ENCODE measurements around the gene ADCY3. TPM values are rescaled to one million over a fixed set of nuclear protein-coding genes. Genes with fewer than 3 reads are reported as not detected.

Gene ADCY3
- total and polyA plus RNA-seq, 2 of the 4 experiments (the other 2 are of a cell fraction): 17.4 to 46.1 TPM

GRCh38 chr2:24845691-24846090 lies 74.3 kb downstream of the ADCY3 start:
- ChIA-PET CTCF (no interaction called here), POLR2A (ENCODE audit: unreplicated experiment) (no interaction called here)
- Histone ChIP-seq H3K4me3 (ENCODE audit: insufficient read depth, low read depth, low read length) (no peak overlapping the region), H2AK5ac (ENCODE audit: low read depth, low read length) (no peak overlapping the region), H3K27me3 (ENCODE audit: control insufficient read depth, insufficient read depth, low read length) (no peaks in the 10 kb centered on the region), H4K91ac (ENCODE audit: insufficient read depth, low read depth, low read length) (no peak overlapping the region), H4K8ac (ENCODE audit: low read depth in 2 of 2, low read length in 2 of 2) (no peak overlapping the region), H3K56ac (ENCODE audit: extremely low read depth, insufficient read depth, low read length) (no peak overlapping the region), H4K5ac (ENCODE audit: low read depth, low read length) (no peak overlapping the region), H2BK120ac (ENCODE audit: low read depth, low read length) (no peak overlapping the region), H3K14ac (replicated peaks; ENCODE audit: low read depth, low read length) (no peak overlapping the region), H2AK9ac (replicated peaks; ENCODE audit: low read depth, low read length, poor library complexity) (no peak overlapping the region), H2BK15ac (ENCODE audit: low read depth, low read length) (no peak overlapping the region), H3K79me1 (ENCODE audit: low read depth in 1 of 2, low read length in 2 of 2) (0 out of 4 replicates have a peak, but pooled peaks cover 0 to 3% of the 10 kb centered on the region in 2 experiments), H3K9ac (ENCODE audit: low read depth, low read length) (no peak overlapping the region), H3K18ac (ENCODE audit: low read depth, low read length) (no peak overlapping the region), H3K9me1 (ENCODE audit: insufficient read depth, low read length) (no peaks in the 10 kb centered on the region), H3K9me3 (ENCODE audit: control insufficient read depth, insufficient read depth, low read length) (no peaks in the 10 kb centered on the region), H2BK20ac (ENCODE audit: low read depth, low read length) (no peak overlapping the region), H2BK5ac (ENCODE audit: low read depth, low read length, poor library complexity, severe bottlenecking) (no peak overlapping the region), H2AFZ (replicated peaks; ENCODE audit: low read length, poor library complexity) (no peak overlapping the region), H3K36me3 (ENCODE audit: control insufficient read depth, insufficient read depth, low read length) (peaks cover 10% of the 10 kb centered on the region), H4K20me1 (ENCODE audit: insufficient read depth, low read length) (no peaks in the 10 kb centered on the region; the same call in 1 of the 2 replicates), H3K4me1 (ENCODE audit: control insufficient read depth, insufficient read depth, low read length) (no peaks in the 10 kb centered on the region), H3K27ac (ENCODE audit: insufficient read depth, low read length) (no peak overlapping the region), H3K4ac (ENCODE audit: low read depth, low read length) (no peak overlapping the region), H3K23ac (ENCODE audit: low read depth, low read length) (no peak overlapping the region), H3K4me2 (ENCODE audit: low read depth, low read length) (no peak overlapping the region)
- 100% methylated on average over 2 of the region's 5 CpGs; no CpG with 5 or more reads in 1 of the 2 experiments for WGBS, 2 experiments (ENCODE audit: extremely low coverage in 2 of 2, insufficient read length in 1 of 2)
- ATAC-seq (ENCODE audit: low read depth) (no peak), DNase-seq (no peak)
- intact Hi-C loops (cut with micrococcal nuclease): no loop called here
- no TSS peak for BruUV-seq (replicated peaks)
- TF ChIP-seq USF2 (IDR thresholded peaks at IDR 0.05; ENCODE audit: low read depth, low read length): no peak
- TF ChIP-seq MXI1 (IDR thresholded peaks at IDR 0.05; ENCODE audit: borderline replicate concordance, low read depth, low read length): no peak
- TF ChIP-seq CHD1 (IDR thresholded peaks at IDR 0.05; ENCODE audit: low read depth, low read length): no peak
- no peak for TF ChIP-seq FOS (IDR thresholded peaks at IDR 0.05; ENCODE audit: low read depth, low read length)
- TF ChIP-seq NFE2L2 (IDR thresholded peaks at IDR 0.05; ENCODE audit: low read depth, low read length): no peak
- no peak for TF ChIP-seq RCOR1 (IDR thresholded peaks at IDR 0.05; ENCODE audit: insufficient replicate concordance, low read length)
- no peak for TF ChIP-seq RAD21 (IDR thresholded peaks at IDR 0.05; ENCODE audit: low read length)
- TF ChIP-seq, protein P1, sequence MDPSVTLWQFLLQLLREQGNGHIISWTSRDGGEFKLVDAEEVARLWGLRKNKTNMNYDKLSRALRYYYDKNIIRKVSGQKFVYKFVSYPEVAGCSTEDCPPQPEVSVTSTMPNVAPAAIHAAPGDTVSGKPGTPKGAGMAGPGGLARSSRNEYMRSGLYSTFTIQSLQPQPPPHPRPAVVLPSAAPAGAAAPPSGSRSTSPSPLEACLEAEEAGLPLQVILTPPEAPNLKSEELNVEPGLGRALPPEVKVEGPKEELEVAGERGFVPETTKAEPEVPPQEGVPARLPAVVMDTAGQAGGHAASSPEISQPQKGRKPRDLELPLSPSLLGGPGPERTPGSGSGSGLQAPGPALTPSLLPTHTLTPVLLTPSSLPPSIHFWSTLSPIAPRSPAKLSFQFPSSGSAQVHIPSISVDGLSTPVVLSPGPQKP (IDR thresholded peaks at IDR 0.05; ENCODE audit: borderline replicate concordance, low read depth, low read length): no peak
- TF ChIP-seq MAZ (IDR thresholded peaks at IDR 0.05; ENCODE audit: borderline replicate concordance, low read depth, low read length): no peak
- in situ Hi-C loops (cut with MboI; ENCODE audit: low sequenced_read_pairs): loop anchor here (10.0 kb wide), 1 partner anchor 289 kb away; no protein-coding TSS in a partner anchor
- dilution Hi-C loops (cut with HindIII; ENCODE audit: low sequenced_read_pairs, unreplicated experiment): no loop called here

Measured in IMR-90 (cell line).